GM12878 (cell line): ENCODE results near the gene ATF6B.

Source experiments
- BHLHE40 ChIP-seq, 2 experiments: fragments of 450-650 bp in 1 of 2; IDR thresholded peaks; 2 replicates each; pipeline ENCODE4 v1.6.1; 2011 to 2017; ENCODE audit warnings: low read depth in 2 of 2, borderline replicate concordance in 1 of 2, improper control_type of control experiment in 1 of 2, low read length in 1 of 2, mild to moderate bottlenecking in 1 of 2
- MXI1 ChIP-seq: fragments of 150-350 bp; IDR thresholded peaks from 2 replicates; pipeline ENCODE4 v1.6.1; 2011; ENCODE audit warnings: low read depth, mild to moderate bottlenecking, inconsistent platforms, low read length, improper control_type of control experiment
- SUPT20H ChIP-seq: IDR thresholded peaks from 2 replicates; pipeline ENCODE4 v1.6.1; 2011; ENCODE audit warnings: low read depth, mild to moderate bottlenecking, low read length, moderate library complexity, borderline replicate concordance; ENCODE audit not compliant: control insufficient read depth
- SUZ12 ChIP-seq: fragments of 200-600 bp; sonication (generic); IDR thresholded peaks from one replicate; pipeline ENCODE4 v1.6.1; 2018; ENCODE audit warnings: antibody characterized with exemption, mild to moderate bottlenecking; ENCODE audit not compliant: unreplicated experiment
- TAF1 ChIP-seq: IDR thresholded peaks from 2 replicates; pipeline ENCODE4 v1.6.1; 2011; ENCODE audit warnings: mild to moderate bottlenecking, low read depth, low read length, borderline replicate concordance
- TF ChIP-seq, protein P1 (sequence below), 3 experiments: IDR thresholded peaks in 2 of 3; conservative IDR thresholded peaks in 1 of 3; 2 replicates each; pipeline ENCODE4 v1.5.1; 2011; ENCODE audit warnings: low read depth in 3 of 3, low read length in 3 of 3, mild to moderate bottlenecking in 3 of 3, control low read depth in 2 of 3, moderate library complexity in 2 of 3, inconsistent platforms in 1 of 3, mixed read lengths in 1 of 3; ENCODE audit not compliant: control insufficient read depth in 2 of 3, insufficient read depth in 1 of 3; ENCODE audit errors: extremely low read depth in 1 of 3

DNA sequence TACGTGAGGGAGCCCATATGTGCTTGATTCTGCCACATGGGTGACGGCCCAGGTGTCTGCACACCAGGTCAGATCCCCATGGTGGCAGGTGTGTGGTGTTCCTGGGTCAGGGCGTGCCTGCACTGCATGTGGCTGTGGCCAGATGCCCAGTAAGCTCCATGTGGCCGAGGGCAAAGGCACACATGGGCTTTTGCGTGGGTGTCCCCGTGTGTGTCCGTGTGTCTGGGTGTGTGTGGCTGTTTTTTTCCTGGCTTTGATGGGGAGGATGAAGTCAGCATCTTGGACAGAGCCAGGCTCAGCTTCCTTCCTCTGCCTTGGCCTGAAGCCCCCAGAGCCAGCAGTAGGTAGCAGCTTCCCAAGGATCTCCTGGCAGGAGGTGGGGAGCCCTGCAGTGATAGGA lies 17.4 kb downstream of the ATF6B start:
- TF ChIP-seq SUPT20H: no peak
- TF ChIP-seq SUZ12: no peak
- no peak for TF ChIP-seq MXI1
- TF ChIP-seq BHLHE40 (IDR thresholded peaks at IDR 0.05; ENCODE audit: borderline replicate concordance in 1 of 2, low read depth in 2 of 2, low read length in 1 of 2): no peak
- TF ChIP-seq, protein P1, sequence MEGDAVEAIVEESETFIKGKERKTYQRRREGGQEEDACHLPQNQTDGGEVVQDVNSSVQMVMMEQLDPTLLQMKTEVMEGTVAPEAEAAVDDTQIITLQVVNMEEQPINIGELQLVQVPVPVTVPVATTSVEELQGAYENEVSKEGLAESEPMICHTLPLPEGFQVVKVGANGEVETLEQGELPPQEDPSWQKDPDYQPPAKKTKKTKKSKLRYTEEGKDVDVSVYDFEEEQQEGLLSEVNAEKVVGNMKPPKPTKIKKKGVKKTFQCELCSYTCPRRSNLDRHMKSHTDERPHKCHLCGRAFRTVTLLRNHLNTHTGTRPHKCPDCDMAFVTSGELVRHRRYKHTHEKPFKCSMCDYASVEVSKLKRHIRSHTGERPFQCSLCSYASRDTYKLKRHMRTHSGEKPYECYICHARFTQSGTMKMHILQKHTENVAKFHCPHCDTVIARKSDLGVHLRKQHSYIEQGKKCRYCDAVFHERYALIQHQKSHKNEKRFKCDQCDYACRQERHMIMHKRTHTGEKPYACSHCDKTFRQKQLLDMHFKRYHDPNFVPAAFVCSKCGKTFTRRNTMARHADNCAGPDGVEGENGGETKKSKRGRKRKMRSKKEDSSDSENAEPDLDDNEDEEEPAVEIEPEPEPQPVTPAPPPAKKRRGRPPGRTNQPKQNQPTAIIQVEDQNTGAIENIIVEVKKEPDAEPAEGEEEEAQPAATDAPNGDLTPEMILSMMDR (IDR thresholded peaks at IDR 0.05 in 2 of 3, conservative IDR thresholded peaks at IDR 0.05 in 1 of 3; ENCODE audit: control insufficient read depth in 2 of 3, extremely low read depth in 1 of 3, insufficient read depth in 1 of 3, low read depth in 3 of 3, low read length in 3 of 3): no peak
- no peak for TF ChIP-seq TAF1
